ENCODE data around the gene UTP25. TPM values are rescaled to one million over a fixed set of nuclear protein-coding genes. Genes with fewer than 3 reads are reported as not detected.

The UTP25 gene
- 8.5 and 9.1 TPM in 2 replicates for total RNA-seq (2012; rRNA removed)

- Histone ChIP-seq H3K36me3 (ENCODE audit: insufficient read depth, low read length) (peaks cover 14% of the 10 kb centered on the region), H3K4me2 (ENCODE audit: low read length) (peak within 1 kb of the TSS; percentile 84), H3K27me3 (ENCODE audit: control insufficient read depth, insufficient read depth, low read length) (no peaks in the 10 kb centered on the region), H3K9ac (ENCODE audit: low read depth, low read length) (peak within 1 kb of the TSS; percentile 89), H3K9me3 (replicated peaks; ENCODE audit: low read length) (no peaks in the 10 kb centered on the region), H3K4me1 (ENCODE audit: control insufficient read depth, insufficient read depth, low read length) (peaks cover 49% of the 10 kb centered on the region), H3K4me3 (ENCODE audit: low read length) (peak within 1 kb of the TSS; percentile 92)
These were observed at the start of gene UTP25 for GRCh38 chr1:209827384-209828262. Gene UTP25, plus strand, starts transcription at chr1:209827972. Its CDS starts 92 bp downstream, at chr1:209828064.

- peaks cover 2% of the 10 kb centered on the region for H3K4me1 ChIP-seq (ENCODE audit: control insufficient read depth, insufficient read depth, low read length)
- H3K27me3 ChIP-seq (ENCODE audit: control insufficient read depth, insufficient read depth, low read length) = no peaks in the 10 kb centered on the region
- no peaks in the 10 kb centered on the region for H3K9me3 ChIP-seq (replicated peaks; ENCODE audit: low read length)
- no peak overlapping the region for H3K4me2 ChIP-seq (ENCODE audit: low read length)
- no peak overlapping the region for H3K9ac ChIP-seq (ENCODE audit: low read depth, low read length)
- H3K36me3 ChIP-seq (ENCODE audit: insufficient read depth, low read length) = no peaks in the 10 kb centered on the region
- H3K4me3 ChIP-seq (ENCODE audit: low read length) = no peak overlapping the region
These were observed 49.7 kb upstream of the UTP25 start for GRCh38 chr1:209778102-209778501.

- H3K4me1 ChIP-seq (ENCODE audit: control insufficient read depth, insufficient read depth, low read length) = peaks cover 13% of the 10 kb centered on the region
These were observed 47.5 kb upstream of the UTP25 start for GRCh38 chr1:209780268-209780667.

GRCh38 chr1:209783386-209783785, 44.4 kb upstream of the UTP25 start:
- no peaks in the 10 kb centered on the region for H3K36me3 ChIP-seq (ENCODE audit: insufficient read depth, low read length)
- no peaks in the 10 kb centered on the region for H3K9me3 ChIP-seq (replicated peaks; ENCODE audit: low read length)
- peaks cover 13% of the 10 kb centered on the region for H3K4me1 ChIP-seq (ENCODE audit: control insufficient read depth, insufficient read depth, low read length)
- H3K4me3 ChIP-seq (ENCODE audit: low read length) = peak overlapping the region; percentile 93
- H3K9ac ChIP-seq (ENCODE audit: low read depth, low read length) = peak overlapping the region; percentile 95
- H3K4me2 ChIP-seq (ENCODE audit: low read length) = peak overlapping the region; percentile 88
- H3K27me3 ChIP-seq (ENCODE audit: control insufficient read depth, insufficient read depth, low read length) = peaks cover 13% of the 10 kb centered on the region

More at GRCh38 chr1:209780268-209780667, 47.5 kb upstream of the UTP25 start:
- no peak overlapping the region for H3K4me2 ChIP-seq (ENCODE audit: low read length)
- no peaks in the 10 kb centered on the region for H3K27me3 ChIP-seq (ENCODE audit: control insufficient read depth, insufficient read depth, low read length)
- H3K9me3 ChIP-seq (replicated peaks; ENCODE audit: low read length) = no peaks in the 10 kb centered on the region
- H3K9ac ChIP-seq (ENCODE audit: low read depth, low read length) = no peak overlapping the region
- H3K36me3 ChIP-seq (ENCODE audit: insufficient read depth, low read length) = no peaks in the 10 kb centered on the region
- H3K4me3 ChIP-seq (ENCODE audit: low read length) = no peak overlapping the region

GRCh38 chr1:209784265-209785169, 43.3 kb upstream of the UTP25 start, which contains the start of gene C1orf74:
Gene C1orf74, minus strand, starts transcription at chr1:209784559. Its CDS starts 925 bp downstream, at chr1:209783634.
- H3K27me3 ChIP-seq (ENCODE audit: control insufficient read depth, insufficient read depth, low read length) = peaks cover 23% of the 10 kb centered on the region
- peaks cover 13% of the 10 kb centered on the region for H3K4me1 ChIP-seq (ENCODE audit: control insufficient read depth, insufficient read depth, low read length)
- H3K9ac ChIP-seq (ENCODE audit: low read depth, low read length) = peak within 1 kb of the TSS; percentile 95
- H3K36me3 ChIP-seq (ENCODE audit: insufficient read depth, low read length) = no peaks in the 10 kb centered on the region
- H3K4me2 ChIP-seq (ENCODE audit: low read length) = peak within 1 kb of the TSS; percentile 88
- H3K4me3 ChIP-seq (ENCODE audit: low read length) = peak within 1 kb of the TSS; percentile 93
- H3K9me3 ChIP-seq (replicated peaks; ENCODE audit: low read length) = no peaks in the 10 kb centered on the region

- no peak overlapping the region for H3K9ac ChIP-seq (ENCODE audit: low read depth, low read length)
- H3K9me3 ChIP-seq (replicated peaks; ENCODE audit: low read length) = no peaks in the 10 kb centered on the region
- H3K4me3 ChIP-seq (ENCODE audit: low read length) = no peak overlapping the region
These were observed 42.2 kb upstream of the UTP25 start for GRCh38 chr1:209785592-209785991.

GRCh38 chr1:209786146-209786545, 41.6 kb upstream of the UTP25 start:
- Histone ChIP-seq H3K4me1 (ENCODE audit: control insufficient read depth, insufficient read depth, low read length) (peaks cover 13% of the 10 kb centered on the region), H3K9ac (ENCODE audit: low read depth, low read length) (no peak overlapping the region), H3K27me3 (ENCODE audit: control insufficient read depth, insufficient read depth, low read length) (peaks cover 40% of the 10 kb centered on the region), H3K4me3 (ENCODE audit: low read length) (no peak overlapping the region), H3K36me3 (ENCODE audit: insufficient read depth, low read length) (no peaks in the 10 kb centered on the region), H3K9me3 (replicated peaks; ENCODE audit: low read length) (no peaks in the 10 kb centered on the region), H3K4me2 (ENCODE audit: low read length) (no peak overlapping the region)

More at GRCh38 chr1:209785592-209785991, 42.2 kb upstream of the UTP25 start:
- Histone ChIP-seq H3K4me1 (ENCODE audit: control insufficient read depth, insufficient read depth, low read length) (peaks cover 13% of the 10 kb centered on the region), H3K36me3 (ENCODE audit: insufficient read depth, low read length) (no peaks in the 10 kb centered on the region), H3K27me3 (ENCODE audit: control insufficient read depth, insufficient read depth, low read length) (peaks cover 34% of the 10 kb centered on the region), H3K4me2 (ENCODE audit: low read length) (no peak overlapping the region)

GRCh38 chr1:209787551-209787950, 40.2 kb upstream of the UTP25 start:
- no peak overlapping the region for H3K9ac ChIP-seq (ENCODE audit: low read depth, low read length)
- peaks cover 13% of the 10 kb centered on the region for H3K4me1 ChIP-seq (ENCODE audit: control insufficient read depth, insufficient read depth, low read length)
- H3K27me3 ChIP-seq (ENCODE audit: control insufficient read depth, insufficient read depth, low read length) = peaks cover 53% of the 10 kb centered on the region
- no peaks in the 10 kb centered on the region for H3K36me3 ChIP-seq (ENCODE audit: insufficient read depth, low read length)
- H3K4me2 ChIP-seq (ENCODE audit: low read length) = no peak overlapping the region
- no peaks in the 10 kb centered on the region for H3K9me3 ChIP-seq (replicated peaks; ENCODE audit: low read length)
- no peak overlapping the region for H3K4me3 ChIP-seq (ENCODE audit: low read length)

GRCh38 chr1:209789245-209789644, 38.5 kb upstream of the UTP25 start:
- Histone ChIP-seq H3K27me3 (ENCODE audit: control insufficient read depth, insufficient read depth, low read length) (peaks cover 70% of the 10 kb centered on the region), H3K4me2 (ENCODE audit: low read length) (no peak overlapping the region), H3K9me3 (replicated peaks; ENCODE audit: low read length) (no peaks in the 10 kb centered on the region), H3K4me3 (ENCODE audit: low read length) (no peak overlapping the region), H3K4me1 (ENCODE audit: control insufficient read depth, insufficient read depth, low read length) (peaks cover 3% of the 10 kb centered on the region), H3K9ac (ENCODE audit: low read depth, low read length) (no peak overlapping the region), H3K36me3 (ENCODE audit: insufficient read depth, low read length) (no peaks in the 10 kb centered on the region)

- Histone ChIP-seq H3K4me3 (ENCODE audit: low read length) (no peak overlapping the region), H3K36me3 (ENCODE audit: insufficient read depth, low read length) (no peaks in the 10 kb centered on the region), H3K9me3 (replicated peaks; ENCODE audit: low read length) (no peaks in the 10 kb centered on the region), H3K4me1 (ENCODE audit: control insufficient read depth, insufficient read depth, low read length) (no peaks in the 10 kb centered on the region), H3K9ac (ENCODE audit: low read depth, low read length) (no peak overlapping the region), H3K4me2 (ENCODE audit: low read length) (no peak overlapping the region), H3K27me3 (ENCODE audit: control insufficient read depth, insufficient read depth, low read length) (peaks cover 82% of the 10 kb centered on the region)
These were observed 37.2 kb upstream of the UTP25 start for GRCh38 chr1:209790286-209791193.
